MM.1S (cell line): ENCODE measurements around the gene EXOSC7.

Experiments used
- DNase-seq: peaks from one replicate; pipeline ENCODE4 v3.0.0-alpha.2; 2015
- H2AFZ ChIP-seq: fragments of 300-600 bp; sonication (generic); 2 replicates; pipeline ENCODE4 v1.6.0; 2016; ENCODE audit warnings: antibody characterized with exemption, low read length
- H3F3A ChIP-seq: fragments of 300-600 bp; sonication (generic); 2 replicates; pipeline ENCODE4 v1.6.1; 2016; ENCODE audit warnings: mild to moderate bottlenecking, antibody characterized with exemption, low read length, moderate library complexity, mixed read lengths; ENCODE audit not compliant: insufficient read depth
- H3K27ac ChIP-seq: fragments of 300-600 bp; sonication (generic); 2 replicates; pipeline ENCODE4 v1.5.1; 2016; ENCODE audit warnings: mild to moderate bottlenecking, low read length
- H3K27me3 ChIP-seq: fragments of 300-600 bp; sonication (generic); replicated peaks from 2 replicates; pipeline ENCODE4 v1.6.0; 2016; ENCODE audit warnings: low read length; ENCODE audit not compliant: insufficient read depth
- H3K36me3 ChIP-seq: fragments of 300-600 bp; sonication (generic); replicated peaks from 2 replicates; pipeline ENCODE4 v1.6.1; 2016; ENCODE audit warnings: mild to moderate bottlenecking, low read length, mixed read lengths; ENCODE audit not compliant: insufficient read depth
- H3K4me1 ChIP-seq: fragments of 300-600 bp; sonication (generic); 2 replicates; pipeline ENCODE4 v1.6.1; 2016; ENCODE audit warnings: low read length, mixed read lengths
- H3K4me2 ChIP-seq: fragments of 300-600 bp; sonication (generic); 2 replicates; pipeline ENCODE4 v1.6.0; 2016; ENCODE audit warnings: low read depth, low read length
- H3K4me3 ChIP-seq: fragments of 300-600 bp; sonication (generic); 2 replicates; pipeline ENCODE4 v1.5.1; 2016; ENCODE audit warnings: low read length, mixed read lengths
- H3K79me2 ChIP-seq: fragments of 300-600 bp; sonication (generic); 2 replicates; pipeline ENCODE4 v1.6.1; 2016; ENCODE audit warnings: mixed run types, low read length, mixed read lengths
- H3K9ac ChIP-seq: fragments of 300-600 bp; sonication (generic); 2 replicates; pipeline ENCODE4 v1.6.1; 2016; ENCODE audit warnings: low read length, mixed read lengths
- H3K9me2 ChIP-seq: fragments of 300-600 bp; sonication (generic); replicated peaks from 2 replicates; pipeline ENCODE4 v1.6.1; 2016; ENCODE audit warnings: mild to moderate bottlenecking, low read length, mixed read lengths; ENCODE audit not compliant: insufficient read depth
- H3K9me3 ChIP-seq: fragments of 300-600 bp; sonication (generic); replicated peaks from 2 replicates; pipeline ENCODE4 v1.6.1; 2016; ENCODE audit warnings: mild to moderate bottlenecking, low read length, mixed read lengths; ENCODE audit not compliant: insufficient read depth
- H4K20me1 ChIP-seq: fragments of 300-600 bp; sonication (generic); 2 replicates; pipeline ENCODE4 v1.6.1; 2016; ENCODE audit warnings: mild to moderate bottlenecking, low read length, moderate library complexity, mixed read lengths; ENCODE audit not compliant: insufficient read depth
- EZH2 ChIP-seq: fragments of 300-600 bp; sonication (generic); optimal IDR thresholded peaks from 2 replicates; pipeline ENCODE3; 2017; ENCODE audit warnings: low read depth, mild to moderate bottlenecking, antibody characterized with exemption, low read length, mixed read lengths
- EZH2phosphoT487 ChIP-seq: fragments of 300-600 bp; sonication (generic); IDR thresholded peaks from 2 replicates; pipeline ENCODE4 v1.6.1; 2018; ENCODE audit warnings: antibody characterized with exemption, low read length
- TF ChIP-seq, protein P1 (sequence below): fragments of 300-600 bp; sonication (generic); IDR thresholded peaks from 2 replicates; pipeline ENCODE4 v1.5.1; 2016; ENCODE audit warnings: antibody characterized with exemption, low read length, mixed read lengths

Gene EXOSC7

DNA sequence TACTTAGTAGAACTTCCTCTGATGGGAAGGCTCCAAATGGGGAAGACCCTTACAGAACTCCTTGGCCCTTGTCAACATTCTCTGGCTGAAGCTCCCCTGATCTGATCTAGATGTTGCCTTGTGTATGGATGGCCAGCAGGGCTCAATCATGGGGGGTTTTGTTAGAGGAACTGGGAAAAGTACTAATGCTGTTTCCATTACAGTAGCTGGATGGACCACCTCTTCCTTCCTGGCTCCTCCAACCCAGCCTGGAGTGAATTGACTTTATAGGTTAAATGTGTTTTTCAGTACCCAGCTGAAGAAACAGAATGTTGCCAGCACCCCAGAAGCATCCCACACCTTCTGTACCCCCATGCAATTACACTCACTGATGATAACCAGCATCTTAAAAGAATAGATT, 27.4 kb downstream of the EXOSC7 start:
- H3K4me3 ChIP-seq: 0 out of 2 replicates have a peak overlapping the region, but pooled peaks have one; percentile 14
- H3K9ac ChIP-seq: no peak overlapping the region
- no peaks in the 10 kb centered on the region for H3K27me3 ChIP-seq
- H3F3A ChIP-seq: peaks cover 11% of the 10 kb centered on the region
- no peak for DNase-seq
- H2AFZ ChIP-seq: no peak overlapping the region
- H3K27ac ChIP-seq: peak overlapping the region; percentile 68; the same call in 1 of the 2 replicates
- H3K79me2 ChIP-seq: peaks cover 12% of the 10 kb centered on the region; the same call in 1 of the 2 replicates
- H3K9me2 ChIP-seq: no peaks in the 10 kb centered on the region
- H3K9me3 ChIP-seq: no peaks in the 10 kb centered on the region
- H4K20me1 ChIP-seq: no peaks in the 10 kb centered on the region
- peaks cover 35% of the 10 kb centered on the region for H3K4me1 ChIP-seq
- peaks cover 5% of the 10 kb centered on the region; the same call in 1 of the 2 replicates for H3K36me3 ChIP-seq
- TF ChIP-seq EZH2 (no peak), EZH2phosphoT487 (no peak)
- TF ChIP-seq, protein P1, sequence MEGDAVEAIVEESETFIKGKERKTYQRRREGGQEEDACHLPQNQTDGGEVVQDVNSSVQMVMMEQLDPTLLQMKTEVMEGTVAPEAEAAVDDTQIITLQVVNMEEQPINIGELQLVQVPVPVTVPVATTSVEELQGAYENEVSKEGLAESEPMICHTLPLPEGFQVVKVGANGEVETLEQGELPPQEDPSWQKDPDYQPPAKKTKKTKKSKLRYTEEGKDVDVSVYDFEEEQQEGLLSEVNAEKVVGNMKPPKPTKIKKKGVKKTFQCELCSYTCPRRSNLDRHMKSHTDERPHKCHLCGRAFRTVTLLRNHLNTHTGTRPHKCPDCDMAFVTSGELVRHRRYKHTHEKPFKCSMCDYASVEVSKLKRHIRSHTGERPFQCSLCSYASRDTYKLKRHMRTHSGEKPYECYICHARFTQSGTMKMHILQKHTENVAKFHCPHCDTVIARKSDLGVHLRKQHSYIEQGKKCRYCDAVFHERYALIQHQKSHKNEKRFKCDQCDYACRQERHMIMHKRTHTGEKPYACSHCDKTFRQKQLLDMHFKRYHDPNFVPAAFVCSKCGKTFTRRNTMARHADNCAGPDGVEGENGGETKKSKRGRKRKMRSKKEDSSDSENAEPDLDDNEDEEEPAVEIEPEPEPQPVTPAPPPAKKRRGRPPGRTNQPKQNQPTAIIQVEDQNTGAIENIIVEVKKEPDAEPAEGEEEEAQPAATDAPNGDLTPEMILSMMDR: no peak
- peak overlapping the region; percentile 64 for H3K4me2 ChIP-seq

DNA sequence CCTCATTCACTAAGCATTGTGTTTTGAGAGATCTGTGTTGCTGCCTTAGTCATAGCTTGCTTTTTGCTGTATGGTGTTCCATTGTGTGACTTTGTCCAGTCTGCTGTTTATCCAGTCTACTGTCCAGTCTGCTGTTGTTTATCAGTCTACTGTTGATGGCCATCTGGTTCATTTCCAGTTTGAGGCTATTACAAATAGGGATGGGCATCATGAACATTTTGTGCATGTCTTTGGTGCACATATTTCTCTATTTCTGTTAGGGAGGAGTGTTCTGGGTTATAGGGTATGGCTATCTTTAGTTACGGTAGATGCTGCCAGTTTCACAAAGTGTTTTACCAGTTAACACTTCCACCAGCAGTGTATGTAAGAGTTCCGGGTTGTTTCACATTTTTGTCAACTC, 27.8 kb downstream of the EXOSC7 start:
- no peak overlapping the region for H3K9ac ChIP-seq
- H2AFZ ChIP-seq: no peak overlapping the region
- peak overlapping the region; percentile 64 for H3K4me2 ChIP-seq
- H3K27ac ChIP-seq: peak overlapping the region; percentile 68; the same call in 1 of the 2 replicates
- H3K4me1 ChIP-seq: peaks cover 35% of the 10 kb centered on the region
- H3K36me3 ChIP-seq: peaks cover 1% of the 10 kb centered on the region; the same call in 1 of the 2 replicates
- 0 out of 2 replicates have a peak overlapping the region, but pooled peaks have one; percentile 14 for H3K4me3 ChIP-seq
- DNase-seq: peak; percentile 85
- no peaks in the 10 kb centered on the region for H4K20me1 ChIP-seq
- TF ChIP-seq, protein P1: no peak
- TF ChIP-seq EZH2 (no peak), EZH2phosphoT487 (no peak)
- peaks cover 11% of the 10 kb centered on the region for H3F3A ChIP-seq
- no peaks in the 10 kb centered on the region for H3K27me3 ChIP-seq
- H3K9me2 ChIP-seq: no peaks in the 10 kb centered on the region
- H3K79me2 ChIP-seq: peaks cover 8% of the 10 kb centered on the region; the same call in 1 of the 2 replicates
- H3K9me3 ChIP-seq: no peaks in the 10 kb centered on the region

DNA sequence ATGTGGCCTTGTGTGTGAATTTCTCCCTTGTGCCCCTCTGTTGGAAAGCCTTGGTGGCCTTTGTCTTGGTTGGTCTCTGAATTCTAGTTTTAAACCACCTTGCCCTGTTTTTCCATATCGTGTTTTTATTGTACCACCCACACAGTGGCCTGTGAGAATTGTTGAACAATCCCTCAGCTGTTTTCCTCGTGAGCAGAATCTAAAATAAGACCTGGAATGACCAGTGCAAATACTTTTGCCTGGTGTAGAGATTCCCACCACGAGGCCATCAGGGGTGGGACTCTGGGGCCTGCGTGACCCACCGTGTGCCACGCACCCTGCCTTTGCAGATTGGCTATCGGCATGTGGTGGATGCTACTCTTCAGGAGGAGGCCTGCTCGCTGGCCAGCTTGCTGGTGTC, 31.0 kb downstream of the EXOSC7 start:
- peaks cover 27% of the 10 kb centered on the region for H3F3A ChIP-seq
- H3K9me3 ChIP-seq: no peaks in the 10 kb centered on the region
- no peak overlapping the region for H3K4me2 ChIP-seq
- no peak overlapping the region for H3K9ac ChIP-seq
- no peak overlapping the region for H2AFZ ChIP-seq
- H3K4me1 ChIP-seq: peaks cover 42% of the 10 kb centered on the region
- no peaks in the 10 kb centered on the region for H3K27me3 ChIP-seq
- peaks cover 7% of the 10 kb centered on the region; the same call in 1 of the 2 replicates for H3K79me2 ChIP-seq
- DNase-seq: no peak
- H3K36me3 ChIP-seq: no peaks in the 10 kb centered on the region; the same call in 1 of the 2 replicates
- no peak overlapping the region for H3K27ac ChIP-seq
- H3K4me3 ChIP-seq: no peak overlapping the region
- TF ChIP-seq EZH2: no peak
- no peaks in the 10 kb centered on the region for H3K9me2 ChIP-seq
- no peaks in the 10 kb centered on the region for H4K20me1 ChIP-seq

DNA sequence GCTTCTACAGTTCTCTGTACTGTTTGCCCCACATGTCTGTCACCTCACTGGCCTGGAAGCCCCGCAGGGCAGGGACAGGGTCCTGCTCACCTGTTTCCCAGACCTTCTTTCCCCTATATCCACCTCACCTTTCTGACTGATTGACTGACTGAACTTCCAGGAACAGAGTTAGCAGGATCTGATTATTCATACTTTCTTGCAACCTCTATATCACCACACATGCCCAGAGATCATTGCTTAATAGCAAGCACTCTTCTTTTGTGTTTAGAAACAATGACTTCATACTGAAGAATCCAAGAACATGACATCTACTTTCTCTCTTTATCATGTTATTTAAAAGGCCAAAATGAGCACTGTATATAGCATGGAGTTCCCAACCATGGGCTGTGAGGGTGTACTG, 32.1 kb downstream of the EXOSC7 start:
- no peaks in the 10 kb centered on the region for H3K27me3 ChIP-seq
- H3K79me2 ChIP-seq: no peaks in the 10 kb centered on the region
- no peak overlapping the region for H3K9ac ChIP-seq
- no peak overlapping the region for H3K4me3 ChIP-seq
- H2AFZ ChIP-seq: no peak overlapping the region
- H3F3A ChIP-seq: peaks cover 27% of the 10 kb centered on the region
- H3K4me1 ChIP-seq: peaks cover 40% of the 10 kb centered on the region
- H3K9me3 ChIP-seq: no peaks in the 10 kb centered on the region
- TF ChIP-seq, protein P1: no peak
- TF ChIP-seq EZH2phosphoT487 (no peak), EZH2 (no peak)
- H3K27ac ChIP-seq: no peak overlapping the region
- H3K9me2 ChIP-seq: no peaks in the 10 kb centered on the region
- H3K4me2 ChIP-seq: no peak overlapping the region
- no peak for DNase-seq
- H4K20me1 ChIP-seq: no peaks in the 10 kb centered on the region
- no peaks in the 10 kb centered on the region; the same call in 1 of the 2 replicates for H3K36me3 ChIP-seq
